WTC11 (cell line): Measurements from ENCODE around the gene FGF14. TPM values are rescaled to one million over a fixed set of nuclear protein-coding genes. Genes with fewer than 3 reads are reported as not detected.
A peak's percentile ranks its signal among the peaks of the same experiment; 100 is the strongest.

Source experiments
- ATAC-seq: fragments of 200-7000 bp; cut with Tn5 transposase; 2 replicates; pipeline ENCODE4 v1.10.0; 2021; ENCODE audit warnings: mild to moderate bottlenecking, moderate library complexity
- CTCF ChIA-PET: fragments of 300-600 bp; sonication (Branson Sonifier 250); formaldehyde crosslinking; loops from one replicate; lab custom pipeline; 2021; ENCODE audit warnings: antibody characterized with exemption; lab: Charles Lee
- POLR2A ChIA-PET: fragments of 350-600 bp; sonication (Branson Sonifier 250); formaldehyde crosslinking; loops from one replicate; lab custom pipeline; 2021; ENCODE audit warnings: antibody characterized with exemption; lab: Charles Lee
- DNase-seq: peaks from one replicate; pipeline ENCODE4 v3.0.0; 2021; ENCODE audit warnings: low spot score
- H3K27ac Mint-ChIP-seq: 2 replicates; pipeline ENCODE4 v1.8.0; 2021; ENCODE audit warnings: mixed read lengths
- H3K27me3 Mint-ChIP-seq: 2 replicates; pipeline ENCODE4 v1.8.0; 2021; ENCODE audit warnings: low read depth, mild to moderate bottlenecking, moderate library complexity, mixed read lengths
- H3K36me3 Mint-ChIP-seq: 2 replicates; pipeline ENCODE4 v1.8.0; 2021; ENCODE audit warnings: mixed read lengths
- H3K4me1 Mint-ChIP-seq: 2 replicates; pipeline ENCODE4 v1.8.0; 2022; ENCODE audit warnings: mixed read lengths
- H3K4me3 Mint-ChIP-seq: 2 replicates; pipeline ENCODE4 v1.8.0; 2021; ENCODE audit warnings: mild to moderate bottlenecking, moderate library complexity, mixed read lengths
- H3K9me3 Mint-ChIP-seq: 2 replicates; pipeline ENCODE4 v1.8.0; 2021; ENCODE audit warnings: mixed read lengths
- ATF1 ChIP-seq: sonication (generic); formaldehyde crosslinking; IDR thresholded peaks from 2 replicates; pipeline ENCODE4 v1.8.1; 2023; ENCODE audit warnings: mild to moderate bottlenecking, moderate library complexity, missing genetic modification reagents
- ATF6 ChIP-seq: sonication (generic); formaldehyde crosslinking; IDR thresholded peaks from 2 replicates; pipeline ENCODE4 v1.8.1; 2023; ENCODE audit warnings: mild to moderate bottlenecking, missing genetic modification reagents
- CREM ChIP-seq: sonication (generic); formaldehyde crosslinking; IDR thresholded peaks from 2 replicates; pipeline ENCODE4 v1.8.1; 2022; ENCODE audit warnings: mild to moderate bottlenecking, missing genetic modification reagents, moderate library complexity
- E2F4 ChIP-seq: sonication (generic); formaldehyde crosslinking; IDR thresholded peaks from 2 replicates; pipeline ENCODE4 v1.8.1; 2022; ENCODE audit warnings: low read depth, mild to moderate bottlenecking, moderate library complexity, missing genetic modification reagents, borderline replicate concordance
- E2F5 ChIP-seq: sonication (generic); formaldehyde crosslinking; IDR thresholded peaks from 2 replicates; pipeline ENCODE4 v1.8.1; 2022; ENCODE audit warnings: mild to moderate bottlenecking, moderate library complexity, missing genetic modification reagents
- ELF4 ChIP-seq: sonication (generic); formaldehyde crosslinking; IDR thresholded peaks from 2 replicates; pipeline ENCODE4 v1.8.1; 2022; ENCODE audit warnings: low read depth, mild to moderate bottlenecking, moderate library complexity, missing genetic modification reagents
- ETV6 ChIP-seq: sonication (generic); formaldehyde crosslinking; IDR thresholded peaks from 2 replicates; pipeline ENCODE4 v1.8.1; 2022; ENCODE audit warnings: mild to moderate bottlenecking, missing genetic modification reagents
- FOXJ3 ChIP-seq: sonication (generic); formaldehyde crosslinking; IDR thresholded peaks from 2 replicates; pipeline ENCODE4 v1.9.0; 2021; ENCODE audit warnings: missing genetic modification reagents, mild to moderate bottlenecking, borderline replicate concordance
- GTF2I ChIP-seq: fragments of 250-450 bp; sonication (Bioruptor Pico); conservative IDR thresholded peaks from 2 replicates; pipeline ENCODE4 v1.4.0; 2021; ENCODE audit warnings: mild to moderate bottlenecking
- JAZF1 ChIP-seq: fragments of 250-450 bp; sonication (Bioruptor Pico); IDR thresholded peaks from 2 replicates; pipeline ENCODE4 v1.9.0; 2021; ENCODE audit warnings: moderate library complexity, mild to moderate bottlenecking, inconsistent platforms
- JUN ChIP-seq: sonication (generic); formaldehyde crosslinking; IDR thresholded peaks from 2 replicates; pipeline ENCODE4 v1.8.0; 2023; ENCODE audit warnings: mild to moderate bottlenecking, missing genetic modification reagents
- NFYB ChIP-seq: sonication (generic); formaldehyde crosslinking; conservative IDR thresholded peaks from 2 replicates; pipeline ENCODE4 v1.8.0; 2022; ENCODE audit warnings: low read depth, missing genetic modification reagents
- SMAD3 ChIP-seq: sonication (generic); formaldehyde crosslinking; IDR thresholded peaks from 2 replicates; pipeline ENCODE4 v1.8.0; 2022; ENCODE audit warnings: missing genetic modification reagents, mild to moderate bottlenecking, borderline replicate concordance
- SOX15 ChIP-seq: fragments of 250-450 bp; sonication (Bioruptor Pico); IDR thresholded peaks from 2 replicates; pipeline ENCODE4 v1.9.0; 2021; ENCODE audit warnings: mild to moderate bottlenecking
- TEAD1 ChIP-seq: sonication (generic); formaldehyde crosslinking; IDR thresholded peaks from 2 replicates; pipeline ENCODE4 v1.8.0; 2022; ENCODE audit warnings: mild to moderate bottlenecking, missing genetic modification reagents
- TP53 ChIP-seq: sonication (generic); formaldehyde crosslinking; IDR thresholded peaks from 2 replicates; pipeline ENCODE4 v1.8.1; 2023; ENCODE audit warnings: mild to moderate bottlenecking, missing genetic modification reagents
- ZBTB43 ChIP-seq: sonication (generic); formaldehyde crosslinking; IDR thresholded peaks from 2 replicates; pipeline ENCODE4 v1.8.1; 2023; ENCODE audit warnings: mild to moderate bottlenecking, missing genetic modification reagents
- ZNF416 ChIP-seq: fragments of 250-450 bp; sonication (Bioruptor Pico); IDR thresholded peaks from 2 replicates; pipeline ENCODE4 v1.9.0; 2021; ENCODE audit warnings: mild to moderate bottlenecking, inconsistent platforms
- ZNF532 ChIP-seq: fragments of 250-450 bp; sonication (Bioruptor Pico); IDR thresholded peaks from 2 replicates; pipeline ENCODE4 v1.9.0; 2021; ENCODE audit warnings: mild to moderate bottlenecking, borderline replicate concordance
- ZNF671 ChIP-seq: fragments of 250-450 bp; sonication (Bioruptor Pico); IDR thresholded peaks from 2 replicates; pipeline ENCODE4 v1.8.0; 2021; ENCODE audit warnings: mild to moderate bottlenecking
- total RNA-seq: library from RNA; stranded (reverse); gene quantifications from 3 replicates; pipeline ENCODE4 v1.2.3, GENCODE V29; 2021
- TF ChIP-seq, protein P1 (sequence below): sonication (generic); formaldehyde crosslinking; conservative IDR thresholded peaks from 2 replicates; pipeline ENCODE4 v1.8.1; 2023; ENCODE audit warnings: mild to moderate bottlenecking, low read depth, missing genetic modification reagents, moderate library complexity

Gene FGF14
- total RNA-seq, 1 experiment from 2014 or later: 0.28 TPM

DNA sequence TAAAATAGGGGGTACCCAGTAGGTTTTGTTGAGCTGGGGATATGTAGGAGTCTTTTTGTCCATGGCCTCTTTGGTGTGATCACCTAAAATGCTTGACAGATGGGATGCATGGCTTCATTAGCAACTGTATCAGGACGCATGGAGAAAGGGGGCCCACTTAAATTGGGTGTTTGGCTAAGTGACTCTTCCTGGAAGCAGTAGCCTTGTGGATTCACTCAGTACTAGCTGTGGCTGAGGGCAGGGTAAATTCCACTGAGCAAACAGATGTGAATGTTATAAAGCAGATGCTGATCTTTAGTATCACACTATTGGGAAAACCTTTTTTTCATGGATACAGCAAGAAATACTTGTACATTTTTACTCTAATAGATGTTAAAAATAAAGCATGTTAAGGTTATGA is 140.0 kb downstream of the FGF14 start:
- H3K27me3 Mint-ChIP-seq: no peaks in the 10 kb centered on the region
- TF ChIP-seq ZNF532 (CRISPR knock-in tag) (no peak), ATF1 (no peak), E2F5 (CRISPR knock-in tag) (no peak), TP53 (CRISPR knock-in tag) (no peak), SMAD3 (no peak), TEAD1 (CRISPR knock-in tag) (no peak), ETV6 (CRISPR knock-in tag) (no peak), ZNF416 (CRISPR knock-in tag) (no peak), ZNF671 (CRISPR knock-in tag) (no peak), JUN (no peak), ZBTB43 (CRISPR knock-in tag) (no peak), ATF6 (CRISPR knock-in tag) (no peak), CREM (CRISPR knock-in tag) (no peak), NFYB (CRISPR knock-in tag) (no peak)
- TF ChIP-seq, protein P1, sequence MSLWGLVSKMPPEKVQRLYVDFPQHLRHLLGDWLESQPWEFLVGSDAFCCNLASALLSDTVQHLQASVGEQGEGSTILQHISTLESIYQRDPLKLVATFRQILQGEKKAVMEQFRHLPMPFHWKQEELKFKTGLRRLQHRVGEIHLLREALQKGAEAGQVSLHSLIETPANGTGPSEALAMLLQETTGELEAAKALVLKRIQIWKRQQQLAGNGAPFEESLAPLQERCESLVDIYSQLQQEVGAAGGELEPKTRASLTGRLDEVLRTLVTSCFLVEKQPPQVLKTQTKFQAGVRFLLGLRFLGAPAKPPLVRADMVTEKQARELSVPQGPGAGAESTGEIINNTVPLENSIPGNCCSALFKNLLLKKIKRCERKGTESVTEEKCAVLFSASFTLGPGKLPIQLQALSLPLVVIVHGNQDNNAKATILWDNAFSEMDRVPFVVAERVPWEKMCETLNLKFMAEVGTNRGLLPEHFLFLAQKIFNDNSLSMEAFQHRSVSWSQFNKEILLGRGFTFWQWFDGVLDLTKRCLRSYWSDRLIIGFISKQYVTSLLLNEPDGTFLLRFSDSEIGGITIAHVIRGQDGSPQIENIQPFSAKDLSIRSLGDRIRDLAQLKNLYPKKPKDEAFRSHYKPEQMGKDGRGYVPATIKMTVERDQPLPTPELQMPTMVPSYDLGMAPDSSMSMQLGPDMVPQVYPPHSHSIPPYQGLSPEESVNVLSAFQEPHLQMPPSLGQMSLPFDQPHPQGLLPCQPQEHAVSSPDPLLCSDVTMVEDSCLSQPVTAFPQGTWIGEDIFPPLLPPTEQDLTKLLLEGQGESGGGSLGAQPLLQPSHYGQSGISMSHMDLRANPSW (CRISPR knock-in tag): no peak
- ATAC-seq (peak; percentile 67), DNase-seq (no peak)
- CTCF ChIA-PET: no interaction called here
- H3K9me3 Mint-ChIP-seq: peaks cover 9% of the 10 kb centered on the region
- POLR2A ChIA-PET: no interaction called here
- no peak overlapping the region for H3K27ac Mint-ChIP-seq
- no peaks in the 10 kb centered on the region for H3K36me3 Mint-ChIP-seq
- no peak overlapping the region for H3K4me3 Mint-ChIP-seq
- H3K4me1 Mint-ChIP-seq: peaks cover 20% of the 10 kb centered on the region

DNA sequence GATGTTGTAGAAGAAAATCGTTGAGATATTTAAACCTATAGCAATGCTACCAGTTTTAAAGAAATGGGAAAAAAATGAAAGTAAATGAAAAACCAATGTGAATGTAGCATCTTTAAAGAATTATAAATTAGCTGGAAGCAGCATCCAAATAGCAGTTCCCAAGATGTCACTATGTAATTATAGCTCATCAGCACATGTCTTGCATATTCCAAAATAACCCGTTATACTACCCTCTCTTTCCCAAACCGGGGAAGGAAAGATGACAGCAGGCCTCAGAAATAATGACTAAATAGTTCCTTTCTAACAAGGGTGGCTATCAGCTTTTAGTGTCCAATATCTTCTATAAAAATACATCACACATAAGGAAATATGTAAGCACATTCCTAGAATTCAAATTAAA is 140.5 kb downstream of the FGF14 start:
- no peak for DNase-seq
- POLR2A ChIA-PET: no interaction called here

More for the DNA sequence above, 140.5 kb downstream of the FGF14 start:
- no peak for ATAC-seq
- H3K27me3 Mint-ChIP-seq: no peaks in the 10 kb centered on the region
- peaks cover 9% of the 10 kb centered on the region for H3K9me3 Mint-ChIP-seq
- no peak overlapping the region for H3K27ac Mint-ChIP-seq
- CTCF ChIA-PET: no interaction called here
- TF ChIP-seq ELF4 (CRISPR knock-in tag) (no peak), TP53 (CRISPR knock-in tag) (no peak), JAZF1 (CRISPR knock-in tag) (no peak), SOX15 (CRISPR knock-in tag) (no peak), GTF2I (CRISPR knock-in tag) (no peak), FOXJ3 (CRISPR knock-in tag) (no peak), E2F4 (no peak)
- TF ChIP-seq, protein P1 (CRISPR knock-in tag): no peak
- H3K4me1 Mint-ChIP-seq: peaks cover 20% of the 10 kb centered on the region
- no peak overlapping the region for H3K4me3 Mint-ChIP-seq
- H3K36me3 Mint-ChIP-seq: no peaks in the 10 kb centered on the region
